A549 (cell line): ENCODE measurements around the gene EFNB2. TPM values are rescaled to one million over a fixed set of nuclear protein-coding genes. Genes with fewer than 3 reads are reported as not detected.

ENCODE experiments used
- ATAC-seq, 2 experiments: fragments of 200-7000 bp in 1 of 2; fragments of >200 bp in 1 of 2; cut with Nextera tagmentation in 1 of 2; cut with Tn5 transposase in 1 of 2; 3 replicates each; pipeline versions ENCODE4 v1.8.0 to v1.9.1; 2018 to 2020; ENCODE audit warnings: mild to moderate bottlenecking in 1 of 2, moderate library complexity in 1 of 2
- CTCF ChIA-PET: fragments of 300-600 bp; sonication (Branson Sonifier 250); formaldehyde crosslinking; extraction: SDS; loops from one replicate; lab custom pipeline; 2021; ENCODE audit warnings: antibody characterized with exemption, inconsistent platforms; lab: Yijun Ruan, JAX
- POLR2A ChIA-PET: fragments of 350-600 bp; formaldehyde crosslinking; extraction: SDS; loops from one replicate; lab custom pipeline; 2021; ENCODE audit warnings: antibody characterized with exemption, inconsistent platforms; lab: Yijun Ruan, JAX
- DNase-seq, 2 experiments: peaks; one replicate each; pipeline versions ENCODE4 v3.0.0 to v3.0.0-alpha.2; 2011 to 2016; ENCODE audit warnings: low read depth in 1 of 2, low spot score in 1 of 2
- FAIRE-seq: peaks from 2 replicates; lab custom pipeline; 2011; peaks lifted over from hg19 to GRCh38; lab: Jason Lieb, UNC
- H3K27ac ChIP-seq, 2 experiments: fragments of >200 bp; sonication (Bioruptor Twin); formaldehyde crosslinking; 3 replicates each; pipeline ENCODE4 v1.5.1; 2016 to 2017
- H3K4me1 ChIP-seq: fragments of >200 bp; sonication (Bioruptor Twin); formaldehyde crosslinking; 3 replicates; pipeline ENCODE4 v1.6.1; 2016
- H3K4me2 ChIP-seq: fragments of >200 bp; sonication (Bioruptor Twin); formaldehyde crosslinking; 3 replicates; pipeline ENCODE4 v1.6.1; 2016
- H3K4me3 ChIP-seq: fragments of >200 bp; sonication (Bioruptor Twin); formaldehyde crosslinking; 3 replicates; pipeline ENCODE4 v1.5.1; 2016
- H3K9me3 ChIP-seq: fragments of >200 bp; sonication (Bioruptor Twin); formaldehyde crosslinking; 3 replicates; pipeline ENCODE4 v1.6.1; 2016
- CBX2 ChIP-seq: fragments of 200-600 bp; sonication (generic); IDR thresholded peaks from 2 replicates; pipeline ENCODE4 v1.6.1; 2016; ENCODE audit warnings: low read depth, mild to moderate bottlenecking, borderline replicate concordance
- CBX8 ChIP-seq: fragments of 200-600 bp; sonication (generic); IDR thresholded peaks from 2 replicates; pipeline ENCODE4 v1.6.1; 2016
- E2F6 ChIP-seq: IDR thresholded peaks from 2 replicates; pipeline ENCODE4 v1.6.1; 2012; ENCODE audit warnings: low read depth, borderline replicate concordance
- EHF ChIP-seq: fragments of 250-450 bp; sonication (Bioruptor Pico); IDR thresholded peaks from 2 replicates; pipeline ENCODE4 v1.5.0; 2020; ENCODE audit warnings: mild to moderate bottlenecking
- EP300 ChIP-seq, 2 experiments: fragments of >200 bp; sonication (Bioruptor Twin); formaldehyde crosslinking; IDR thresholded peaks; 2 replicates in 1 of 2; 3 replicates in 1 of 2; pipeline ENCODE4 v1.6.1; 2016 to 2017
- FOSB ChIP-seq: fragments of 250-450 bp; sonication (Bioruptor Pico); IDR thresholded peaks from 2 replicates; pipeline ENCODE4 v1.5.0; 2020; ENCODE audit warnings: mild to moderate bottlenecking, moderate library complexity
- HOXA7 ChIP-seq: fragments of 250-450 bp; sonication (Bioruptor Pico); IDR thresholded peaks from 2 replicates; pipeline ENCODE4 v1.5.0; 2020; ENCODE audit warnings: mild to moderate bottlenecking, moderate library complexity
- KDM1A ChIP-seq: fragments of 200-600 bp; sonication (generic); IDR thresholded peaks from 2 replicates; pipeline ENCODE4 v1.6.1; 2016; ENCODE audit warnings: low read depth, mild to moderate bottlenecking
- KDM5A ChIP-seq: fragments of 200-600 bp; sonication (generic); IDR thresholded peaks from 2 replicates; pipeline ENCODE4 v1.6.1; 2016; ENCODE audit warnings: antibody characterized with exemption, mild to moderate bottlenecking
- NPAS2 ChIP-seq: fragments of 250-450 bp; sonication (Bioruptor Pico); IDR thresholded peaks from 2 replicates; pipeline ENCODE4 v1.8.0; 2022; ENCODE audit warnings: mild to moderate bottlenecking, moderate library complexity, borderline replicate concordance
- NR3C1 ChIP-seq: fragments of >200 bp; sonication (Bioruptor Twin); formaldehyde crosslinking; IDR thresholded peaks from 3 replicates; pipeline ENCODE4 v1.6.1; 2017
- RARB ChIP-seq: fragments of 250-450 bp; sonication (Bioruptor Pico); IDR thresholded peaks from 2 replicates; pipeline ENCODE4 v1.8.0; 2021; ENCODE audit warnings: mild to moderate bottlenecking, moderate library complexity
- TFCP2L1 ChIP-seq: fragments of 250-450 bp; sonication (Bioruptor Pico); IDR thresholded peaks from 2 replicates; pipeline ENCODE4 v1.5.0; 2021; ENCODE audit warnings: mild to moderate bottlenecking
- ZFP36 ChIP-seq: fragments of 450-650 bp; IDR thresholded peaks from 2 replicates; pipeline ENCODE4 v1.6.1; 2014; ENCODE audit warnings: borderline replicate concordance; ENCODE audit not compliant: partially characterized antibody
- WGBS: methylation state at CpG from one replicate; pipeline ENCODE4 v1.1.6; 2017; ENCODE audit errors: missing lambda C conversion rate; 5-methylcytosine and 5-hydroxymethylcytosine counted together
- polyA plus RNA-seq, 4 experiments: library from polyadenylated mRNA; depleted of rRNA in 3 of 4; stranded (reverse); fragments of >200 nt; fragmentation: RNase III in 1 of 4; extraction: RNeasy Plus Mini Kit Qiagen cat#74134 plus additional on column Dnase treatment in 1 of 4; gene quantifications; 2 replicates in 3 of 4; 3 replicates in 1 of 4; pipeline ENCODE4 v1.2.3, GENCODE V29; 2011 to 2017
- TF ChIP-seq, protein P1 (sequence below): fragments of >200 bp; sonication (Bioruptor Twin); formaldehyde crosslinking; IDR thresholded peaks from 3 replicates; pipeline ENCODE4 v1.6.1; 2016
- TF ChIP-seq, protein P2 (sequence below): fragments of 250-450 bp; sonication (Bioruptor Pico); IDR thresholded peaks from 2 replicates; pipeline ENCODE4 v1.5.0; 2021; ENCODE audit warnings: mild to moderate bottlenecking, moderate library complexity, borderline replicate concordance
- TF ChIP-seq, protein P3 (sequence below): fragments of 450-650 bp; IDR thresholded peaks from 2 replicates; pipeline ENCODE4 v1.6.1; 2014; ENCODE audit warnings: antibody characterized with exemption
- TF ChIP-seq, protein P4 (sequence below): fragments of >200 bp; sonication (Bioruptor Twin); formaldehyde crosslinking; IDR thresholded peaks from 2 replicates; pipeline ENCODE4 v1.6.1; 2016
- TF ChIP-seq, protein P5 (sequence below): fragments of >200 bp; sonication (Bioruptor Twin); formaldehyde crosslinking; IDR thresholded peaks from 3 replicates; pipeline ENCODE4 v1.5.1; 2016

The EFNB2 gene
- polyA plus RNA-seq, 2 of the 4 experiments (the other 2 are of a cell fraction), result 1.0 to 1.3 TPM

- DNase-seq (no peak), FAIRE-seq (no peak), ATAC-seq (no peak)
- TF ChIP-seq, protein P1, sequence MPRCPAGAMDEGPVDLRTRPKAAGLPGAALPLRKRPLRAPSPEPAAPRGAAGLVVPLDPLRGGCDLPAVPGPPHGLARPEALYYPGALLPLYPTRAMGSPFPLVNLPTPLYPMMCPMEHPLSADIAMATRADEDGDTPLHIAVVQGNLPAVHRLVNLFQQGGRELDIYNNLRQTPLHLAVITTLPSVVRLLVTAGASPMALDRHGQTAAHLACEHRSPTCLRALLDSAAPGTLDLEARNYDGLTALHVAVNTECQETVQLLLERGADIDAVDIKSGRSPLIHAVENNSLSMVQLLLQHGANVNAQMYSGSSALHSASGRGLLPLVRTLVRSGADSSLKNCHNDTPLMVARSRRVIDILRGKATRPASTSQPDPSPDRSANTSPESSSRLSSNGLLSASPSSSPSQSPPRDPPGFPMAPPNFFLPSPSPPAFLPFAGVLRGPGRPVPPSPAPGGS, result no peak
- TF ChIP-seq CBX2, result no peak
- no peak for TF ChIP-seq FOSB
- no peak for TF ChIP-seq NPAS2 (CRISPR knock-in tag)
- TF ChIP-seq RARB (CRISPR knock-in tag), result no peak
- TF ChIP-seq HOXA7, result no peak
- TF ChIP-seq NR3C1, result no peak
- no peak for TF ChIP-seq CBX8
- TF ChIP-seq EHF (CRISPR knock-in tag), result no peak
- TF ChIP-seq, protein P2, sequence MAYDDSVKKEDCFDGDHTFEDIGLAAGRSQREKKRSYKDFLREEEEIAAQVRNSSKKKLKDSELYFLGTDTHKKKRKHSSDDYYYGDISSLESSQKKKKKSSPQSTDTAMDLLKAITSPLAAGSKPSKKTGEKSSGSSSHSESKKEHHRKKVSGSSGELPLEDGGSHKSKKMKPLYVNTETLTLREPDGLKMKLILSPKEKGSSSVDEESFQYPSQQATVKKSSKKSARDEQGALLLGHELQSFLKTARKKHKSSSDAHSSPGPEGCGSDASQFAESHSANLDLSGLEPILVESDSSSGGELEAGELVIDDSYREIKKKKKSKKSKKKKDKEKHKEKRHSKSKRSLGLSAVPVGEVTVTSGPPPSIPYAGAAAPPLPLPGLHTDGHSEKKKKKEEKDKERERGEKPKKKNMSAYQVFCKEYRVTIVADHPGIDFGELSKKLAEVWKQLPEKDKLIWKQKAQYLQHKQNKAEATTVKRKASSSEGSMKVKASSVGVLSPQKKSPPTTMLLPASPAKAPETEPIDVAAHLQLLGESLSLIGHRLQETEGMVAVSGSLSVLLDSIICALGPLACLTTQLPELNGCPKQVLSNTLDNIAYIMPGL, result no peak
- TF ChIP-seq KDM1A, result no peak
- TF ChIP-seq, protein P3, sequence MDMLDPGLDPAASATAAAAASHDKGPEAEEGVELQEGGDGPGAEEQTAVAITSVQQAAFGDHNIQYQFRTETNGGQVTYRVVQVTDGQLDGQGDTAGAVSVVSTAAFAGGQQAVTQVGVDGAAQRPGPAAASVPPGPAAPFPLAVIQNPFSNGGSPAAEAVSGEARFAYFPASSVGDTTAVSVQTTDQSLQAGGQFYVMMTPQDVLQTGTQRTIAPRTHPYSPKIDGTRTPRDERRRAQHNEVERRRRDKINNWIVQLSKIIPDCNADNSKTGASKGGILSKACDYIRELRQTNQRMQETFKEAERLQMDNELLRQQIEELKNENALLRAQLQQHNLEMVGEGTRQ, result no peak
- TF ChIP-seq, protein P4, sequence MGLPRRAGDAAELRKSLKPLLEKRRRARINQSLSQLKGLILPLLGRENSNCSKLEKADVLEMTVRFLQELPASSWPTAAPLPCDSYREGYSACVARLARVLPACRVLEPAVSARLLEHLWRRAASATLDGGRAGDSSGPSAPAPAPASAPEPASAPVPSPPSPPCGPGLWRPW, result no peak
- no peak for TF ChIP-seq TFCP2L1 (CRISPR knock-in tag)
- TF ChIP-seq E2F6, result no peak
- no peak for TF ChIP-seq EP300 (IDR thresholded peaks at IDR 0.05)
- TF ChIP-seq KDM5A, result no peak
- no peak overlapping the region for H3K4me2 ChIP-seq
- POLR2A ChIA-PET, result no interaction called here
- H3K4me3 ChIP-seq, result no peak overlapping the region
- CTCF ChIA-PET, result no interaction called here
- H3K9me3 ChIP-seq, result no peaks in the 10 kb centered on the region
- whole genome bisulfite sequencing, result 84% methylated on average over 14 of the region's 14 CpGs
- no peaks in the 10 kb centered on the region for H3K4me1 ChIP-seq
- H3K27ac ChIP-seq, result no peak overlapping the region
Observed at GRCh38 chr13:106490569-106491321, 44.7 kb downstream of the EFNB2 start.

GRCh38 chr13:106489849-106490568 lies 45.5 kb downstream of the EFNB2 start:
- Histone ChIP-seq H3K27ac (no peak overlapping the region), H3K4me3 (no peak overlapping the region)
- FAIRE-seq, result no peak
- TF ChIP-seq ZFP36 (no peak), CBX8 (no peak)
- TF ChIP-seq, protein P5, sequence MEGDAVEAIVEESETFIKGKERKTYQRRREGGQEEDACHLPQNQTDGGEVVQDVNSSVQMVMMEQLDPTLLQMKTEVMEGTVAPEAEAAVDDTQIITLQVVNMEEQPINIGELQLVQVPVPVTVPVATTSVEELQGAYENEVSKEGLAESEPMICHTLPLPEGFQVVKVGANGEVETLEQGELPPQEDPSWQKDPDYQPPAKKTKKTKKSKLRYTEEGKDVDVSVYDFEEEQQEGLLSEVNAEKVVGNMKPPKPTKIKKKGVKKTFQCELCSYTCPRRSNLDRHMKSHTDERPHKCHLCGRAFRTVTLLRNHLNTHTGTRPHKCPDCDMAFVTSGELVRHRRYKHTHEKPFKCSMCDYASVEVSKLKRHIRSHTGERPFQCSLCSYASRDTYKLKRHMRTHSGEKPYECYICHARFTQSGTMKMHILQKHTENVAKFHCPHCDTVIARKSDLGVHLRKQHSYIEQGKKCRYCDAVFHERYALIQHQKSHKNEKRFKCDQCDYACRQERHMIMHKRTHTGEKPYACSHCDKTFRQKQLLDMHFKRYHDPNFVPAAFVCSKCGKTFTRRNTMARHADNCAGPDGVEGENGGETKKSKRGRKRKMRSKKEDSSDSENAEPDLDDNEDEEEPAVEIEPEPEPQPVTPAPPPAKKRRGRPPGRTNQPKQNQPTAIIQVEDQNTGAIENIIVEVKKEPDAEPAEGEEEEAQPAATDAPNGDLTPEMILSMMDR, result no peak
- TF ChIP-seq, all 56 proteins: peak for 0
- H3K9me3 ChIP-seq, result no peaks in the 10 kb centered on the region
- DNase-seq, result no peak
- CTCF ChIA-PET, result interaction anchor here (0.5 kb wide), 1 partner anchor 407 kb away, joined by 3 read pairs; no protein-coding TSS in a partner anchor
- H3K4me2 ChIP-seq, result no peak overlapping the region
- POLR2A ChIA-PET, result no interaction called here
- no peaks in the 10 kb centered on the region for H3K4me1 ChIP-seq
- ATAC-seq, result no peak
- 48% methylated on average over 7 of the region's 7 CpGs for WGBS
